PFSK-1 (cell line): Measurements from ENCODE around the gene SH3GL1.
A peak's percentile ranks its signal among the peaks of the same experiment; 100 is the strongest.

Experiments used
- FOXP2 ChIP-seq: optimal IDR thresholded peaks from 2 replicates; pipeline ENCODE3; 2011; ENCODE audit warnings: borderline replicate concordance, control low read depth, inconsistent platforms; ENCODE audit not compliant: insufficient read depth; ENCODE audit errors: extremely low read length, extremely low read depth
- POLR2AphosphoS5 ChIP-seq: IDR thresholded peaks from 2 replicates; pipeline ENCODE4 v1.6.1; 2012; ENCODE audit warnings: low read depth, mild to moderate bottlenecking, control low read depth, low read length, moderate library complexity
- REST ChIP-seq, 2 experiments: IDR thresholded peaks; 2 replicates each; pipeline versions ENCODE4 v1.6.1 to v1.8.0; 2011 to 2012; ENCODE audit warnings: low read depth in 2 of 2, low read length in 2 of 2, control low read depth in 1 of 2, inconsistent platforms in 1 of 2, mild to moderate bottlenecking in 1 of 2, moderate library complexity in 1 of 2; ENCODE audit not compliant: insufficient read depth in 1 of 2
- SIN3A ChIP-seq: IDR thresholded peaks from 2 replicates; pipeline ENCODE4 v1.6.1; 2012; ENCODE audit warnings: mild to moderate bottlenecking, low read length, moderate library complexity, borderline replicate concordance; ENCODE audit not compliant: insufficient read depth
- TAF1 ChIP-seq: IDR thresholded peaks from 2 replicates; pipeline ENCODE4 v1.6.1; 2012; ENCODE audit warnings: low read length, control low read depth, borderline replicate concordance; ENCODE audit not compliant: insufficient read depth

The SH3GL1 gene

GRCh38 chr19:4366666-4367335 lies 33.5 kb downstream of the SH3GL1 start:
- TF ChIP-seq SIN3A: no peak

GRCh38 chr19:4365791-4366665 lies 34.3 kb downstream of the SH3GL1 start:
- TF ChIP-seq REST (IDR thresholded peaks at IDR 0.05; ENCODE audit: insufficient read depth in 1 of 2, low read depth in 2 of 2, low read length in 2 of 2): no peak

- no peak for TF ChIP-seq TAF1
- no peak for TF ChIP-seq FOXP2
- no peak for TF ChIP-seq REST (IDR thresholded peaks at IDR 0.05; ENCODE audit: insufficient read depth in 1 of 2, low read depth in 2 of 2, low read length in 2 of 2)
- TF ChIP-seq POLR2AphosphoS5: no peak; the same call in 1 of the 2 replicates
- no peak for TF ChIP-seq SIN3A
These were observed 35.0 kb downstream of the SH3GL1 start for GRCh38 chr19:4365341-4365740.

GRCh38 chr19:4363571-4364304 lies 36.6 kb downstream of the SH3GL1 start:
- TF ChIP-seq REST (IDR thresholded peaks at IDR 0.05; ENCODE audit: insufficient read depth in 1 of 2, low read depth in 2 of 2, low read length in 2 of 2) (no peak), TAF1 (no peak), SIN3A (no peak), POLR2AphosphoS5 (no peak; the same call in 1 of the 2 replicates), FOXP2 (no peak)

- TF ChIP-seq FOXP2 (no peak), POLR2AphosphoS5 (peak; percentile 30; the same call in 1 of the 2 replicates)
These were observed 37.4 kb downstream of the SH3GL1 start for GRCh38 chr19:4362831-4363545.
